GM08714 (cell line): Measurements from ENCODE around the gene VPS72.
"Not testable (repeated sequence)": the region's sequence is repeated elsewhere in the genome, so short reads cannot be mapped to it uniquely, and the experiment has no call there.

Experiments used
- H3K4me3 ChIP-seq: fragments of 200-500 bp; sonication (Bioruptor generic); 2 replicates; pipeline ENCODE4 v1.5.1; 2014; ENCODE audit warnings: mild to moderate bottlenecking, low read length, inconsistent platforms
- ZNF274 ChIP-seq: IDR thresholded peaks from 2 replicates; pipeline ENCODE4 v1.6.1; 2012; ENCODE audit warnings: mild to moderate bottlenecking, low read depth, low read length

The VPS72 gene

GRCh38 chr1:151196292-151196800 lies 6.3 kb upstream of the VPS72 start:
- no peak for TF ChIP-seq ZNF274
- peak overlapping the region; percentile 35; the same call in 1 of the 2 replicates for H3K4me3 ChIP-seq

DNA sequence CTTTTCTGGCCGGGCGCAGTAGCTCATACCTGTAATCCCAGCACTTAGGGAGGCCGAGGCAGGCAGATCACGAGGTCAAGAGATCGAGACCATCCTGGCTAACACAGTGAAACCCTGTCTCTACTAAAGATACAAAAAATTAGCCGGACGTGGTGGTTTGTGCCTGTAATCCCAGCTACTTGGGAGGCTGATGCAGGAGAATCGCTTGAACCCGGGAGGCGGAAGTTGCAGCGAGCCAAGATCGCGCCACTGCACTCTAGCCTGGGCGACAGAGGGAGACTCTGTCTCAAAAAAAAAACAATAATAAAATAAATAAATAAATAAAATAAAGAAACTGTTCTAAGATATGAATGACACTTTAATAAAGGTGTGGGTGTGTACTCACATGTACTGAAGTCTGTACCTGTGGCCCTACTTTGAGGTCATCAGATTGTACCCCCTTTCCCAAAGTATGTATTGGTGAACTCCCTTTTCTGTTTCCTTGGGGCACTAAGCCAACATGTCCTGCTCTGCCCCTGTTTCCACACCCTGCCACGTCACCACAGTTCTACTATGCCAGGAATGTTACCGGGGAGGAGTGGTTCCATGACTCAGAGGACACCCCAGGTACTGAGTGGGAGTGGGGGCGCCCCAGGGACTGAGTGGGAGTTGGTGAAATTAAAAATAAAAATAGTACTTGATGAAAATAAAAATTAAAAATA lies 5.0 kb upstream of the VPS72 start:
- not testable (repeated sequence) for H3K4me3 ChIP-seq

- TF ChIP-seq ZNF274 = no peak
Measured at GRCh38 chr1:151193856-151194255, 3.9 kb upstream of the VPS72 start.

DNA sequence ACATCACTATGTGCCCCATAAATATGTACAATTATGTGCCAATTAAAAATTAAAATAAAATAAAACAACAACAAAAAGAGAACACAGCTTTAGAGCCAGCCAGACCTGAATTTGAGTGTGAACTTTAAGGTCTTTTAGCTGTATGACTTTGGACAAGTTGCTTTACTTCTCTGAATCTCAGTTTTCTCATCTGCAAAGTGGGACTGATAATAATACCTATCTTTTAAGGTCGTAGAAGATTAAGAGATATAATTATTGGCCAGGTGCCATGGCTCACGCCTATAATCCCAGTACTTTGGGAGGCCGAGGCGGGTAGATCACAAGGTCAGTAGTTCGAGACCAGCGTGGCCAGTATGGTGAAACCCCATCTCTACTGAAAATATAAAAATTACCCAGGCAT lies 3.3 kb upstream of the VPS72 start:
- no peak overlapping the region for H3K4me3 ChIP-seq
- TF ChIP-seq ZNF274 = no peak

More at GRCh38 chr1:151193856-151194255, 3.9 kb upstream of the VPS72 start:
- no peak overlapping the region for H3K4me3 ChIP-seq

- H3K4me3 ChIP-seq = no peak overlapping the region
- no peak for TF ChIP-seq ZNF274
Measured at GRCh38 chr1:151192047-151192446, 2.0 kb upstream of the VPS72 start.

- H3K4me3 ChIP-seq = peak overlapping the region; percentile 97
Measured at GRCh38 chr1:151188667-151189066, 1.3 kb downstream of the VPS72 start.

GRCh38 chr1:151187205-151187604 lies 2.8 kb downstream of the VPS72 start:
- H3K4me3 ChIP-seq = no peak overlapping the region
- TF ChIP-seq ZNF274 = no peak

DNA sequence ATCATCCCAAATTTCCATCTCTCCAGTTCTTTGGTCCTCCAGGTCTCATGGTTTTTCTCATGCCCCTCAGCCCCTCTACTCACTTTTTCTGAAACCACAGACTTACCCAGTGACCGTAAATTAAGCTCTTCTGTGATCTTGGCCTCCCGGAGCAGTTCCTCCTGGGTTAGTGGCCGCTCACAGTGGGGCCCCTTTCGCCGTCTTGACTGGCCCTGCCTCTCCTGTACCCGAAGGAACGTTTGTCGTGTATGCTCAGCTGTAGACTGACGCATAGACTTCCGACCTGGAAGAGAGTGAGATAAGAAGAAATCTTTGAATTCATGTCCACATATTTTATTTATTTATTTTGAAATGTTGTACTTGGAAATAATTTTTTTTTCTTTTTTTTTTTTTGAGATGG lies 5.8 kb downstream of the VPS72 start:
- no peak for TF ChIP-seq ZNF274

GRCh38 chr1:151176514-151177045 lies 13.4 kb downstream of the VPS72 start:
- TF ChIP-seq ZNF274 = no peak
- H3K4me3 ChIP-seq = no peak overlapping the region

More for the DNA sequence above, 5.8 kb downstream of the VPS72 start:
- H3K4me3 ChIP-seq = no peak overlapping the region

- no peak for TF ChIP-seq ZNF274
- no peak within 1 kb of the TSS for H3K4me3 ChIP-seq
Measured at GRCh38 chr1:151175863-151176262, 14.1 kb downstream of the VPS72 start, which contains the start of gene TMOD4. TMOD4 (minus strand) TSS chr1:151175981; CDS start chr1:151174875, 1,106 bp downstream.

DNA sequence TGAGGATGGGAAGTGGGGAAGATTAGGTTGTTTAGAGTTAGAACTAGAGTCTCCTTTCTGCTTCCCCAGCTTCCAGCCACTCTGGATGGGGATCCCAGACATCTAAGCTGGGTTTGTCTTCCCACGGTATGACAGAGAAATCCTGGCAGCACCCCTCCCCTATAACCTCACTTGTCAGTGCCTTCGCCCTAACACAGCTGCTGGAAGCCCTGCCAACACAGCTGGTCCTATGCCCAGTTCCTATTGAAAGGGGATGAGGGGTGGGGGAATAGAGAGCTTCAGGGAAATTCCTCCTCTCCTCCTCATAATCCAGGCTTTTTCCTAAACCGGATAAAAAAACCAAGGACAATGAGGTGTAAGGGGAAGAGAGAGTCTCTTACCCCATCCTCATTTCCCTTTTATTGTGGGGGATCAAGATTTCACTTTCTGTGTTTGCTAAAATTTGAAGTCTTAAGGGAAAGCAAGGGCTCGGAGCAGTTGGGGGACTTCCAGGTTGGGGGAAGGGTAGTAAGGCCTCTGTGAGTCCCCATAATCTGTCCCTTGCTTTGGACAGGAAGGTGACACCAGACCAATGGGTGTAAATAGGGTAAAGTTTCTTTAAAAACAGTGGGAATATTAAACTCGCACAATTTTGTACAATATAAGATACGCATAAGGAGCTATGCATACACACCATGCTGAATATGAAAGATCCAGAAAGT lies 14.8 kb downstream of the VPS72 start:
- TF ChIP-seq ZNF274 = no peak
- no peak overlapping the region for H3K4me3 ChIP-seq

DNA sequence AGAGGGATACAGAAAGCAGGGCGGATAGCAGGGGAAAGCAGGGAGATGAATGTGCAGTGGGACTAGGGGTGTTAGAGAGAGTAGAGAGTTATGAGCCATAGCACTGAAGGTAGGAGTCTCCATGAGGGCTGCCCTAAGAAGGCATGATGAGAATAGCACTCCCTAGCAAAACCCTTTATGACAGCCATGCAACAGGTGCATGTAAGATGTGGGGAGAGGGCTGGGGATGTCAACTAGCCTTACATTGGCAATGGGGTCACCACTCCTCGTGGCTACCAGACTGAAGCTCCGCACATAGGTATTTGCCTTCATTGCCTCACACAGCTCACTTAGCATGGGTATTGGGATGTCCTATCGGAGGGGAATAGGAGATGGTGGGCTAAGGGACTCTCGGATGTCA lies 18.8 kb downstream of the VPS72 start:
- no peak overlapping the region for H3K4me3 ChIP-seq
- no peak for TF ChIP-seq ZNF274

DNA sequence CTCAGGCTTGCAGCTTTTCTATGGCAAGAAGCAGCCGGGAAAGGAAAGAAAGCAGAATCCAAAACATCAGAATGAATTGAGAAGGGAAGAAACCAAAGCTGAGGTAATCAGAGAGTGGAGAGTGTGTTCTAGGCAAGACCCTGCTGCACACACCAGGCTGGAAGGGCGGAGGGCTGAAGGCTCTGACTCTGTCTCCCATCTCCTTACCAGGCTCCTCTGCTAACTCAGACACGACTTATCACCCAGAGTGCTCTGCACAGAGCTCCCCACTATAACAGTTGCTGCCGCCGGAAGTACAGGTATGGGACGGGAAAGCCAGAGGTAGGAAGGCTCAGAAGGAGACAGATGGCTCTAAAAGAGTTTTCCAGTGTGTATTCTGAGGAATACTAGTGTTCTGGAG lies 22.9 kb downstream of the VPS72 start:
- TF ChIP-seq ZNF274 = no peak
- H3K4me3 ChIP-seq = peak overlapping the region; percentile 87; the same call in 1 of the 2 replicates

DNA sequence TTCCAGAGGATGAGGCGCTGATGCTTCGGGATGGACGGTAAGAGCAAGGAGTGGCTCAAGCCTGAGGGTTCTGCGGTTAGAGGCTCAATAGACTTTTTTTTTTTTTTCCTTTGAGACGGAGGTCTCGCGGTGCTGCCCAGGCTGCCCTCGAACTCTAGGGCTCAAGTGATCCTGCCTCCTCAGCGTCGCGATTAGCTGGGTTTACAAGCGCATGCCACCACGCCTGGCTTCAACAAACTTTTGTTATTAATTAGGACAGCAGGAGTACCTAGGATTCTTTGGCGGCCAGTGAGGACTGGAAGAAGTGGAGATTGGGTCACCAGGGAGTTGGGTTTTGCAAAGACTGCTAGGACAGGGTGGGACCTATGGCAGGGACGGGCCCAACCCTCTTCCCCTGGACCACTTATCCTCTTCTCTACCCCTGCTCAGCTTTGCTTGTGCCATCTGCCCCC lies 23.5 kb downstream of the VPS72 start:
- peak overlapping the region; percentile 87 for H3K4me3 ChIP-seq
- TF ChIP-seq ZNF274 = no peak

DNA sequence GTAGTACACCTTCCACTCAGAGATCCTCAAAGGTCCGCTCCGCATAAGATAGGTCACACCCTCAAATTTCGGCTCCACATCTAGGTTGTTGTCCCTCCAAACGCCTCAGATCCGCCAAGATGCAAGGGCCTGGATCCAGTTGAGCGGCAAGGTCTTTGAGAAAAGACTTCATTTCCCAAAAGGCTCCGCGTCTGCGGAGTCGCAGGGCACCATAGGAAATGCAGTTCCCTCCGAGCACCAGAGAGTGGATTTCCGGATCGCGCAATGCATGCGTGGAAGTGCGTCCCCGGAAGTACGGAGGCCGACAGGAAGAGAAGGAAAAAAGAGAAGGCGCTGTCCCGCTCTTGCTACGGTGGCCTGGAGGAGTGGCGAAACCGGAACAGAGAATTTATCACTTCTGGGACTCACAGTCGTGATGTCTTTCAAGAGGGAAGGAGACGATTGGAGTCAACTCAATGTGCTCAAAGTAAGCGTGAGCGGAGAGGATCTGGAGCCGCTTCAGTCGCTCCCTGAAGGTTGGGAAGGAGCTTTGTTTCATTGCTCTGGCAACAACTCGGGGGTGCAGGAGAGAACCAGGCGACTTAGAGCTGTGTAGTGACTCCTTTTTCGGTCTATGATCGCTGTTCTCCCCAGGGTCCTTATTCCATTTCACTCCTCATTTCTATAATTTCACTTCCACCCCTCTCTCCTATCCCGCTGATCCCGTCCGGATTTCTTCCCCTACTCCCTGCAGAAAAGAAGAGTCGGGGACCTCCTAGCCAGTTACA lies 24.1 kb downstream of the VPS72 start, which contains the start of the genes LYSMD1 and SCNM1:
LYSMD1 (minus strand) TSS at position 165 of the 767 bp plus-strand sequence. CDS start 644 bp downstream, outside the sequence.
SCNM1 (plus strand) TSS at position 407 of the 767 bp plus-strand sequence; CDS start at position 416, 9 bp downstream.
- peak within 1 kb of the TSS; percentile 87 for H3K4me3 ChIP-seq
- no peak for TF ChIP-seq ZNF274
